ENCODE data around the gene SLC35F1.
"Not testable (repeated sequence)": the region's sequence is repeated elsewhere in the genome, so short reads cannot be mapped to it uniquely, and the experiment has no call there.

SLC35F1 gene

DNA sequence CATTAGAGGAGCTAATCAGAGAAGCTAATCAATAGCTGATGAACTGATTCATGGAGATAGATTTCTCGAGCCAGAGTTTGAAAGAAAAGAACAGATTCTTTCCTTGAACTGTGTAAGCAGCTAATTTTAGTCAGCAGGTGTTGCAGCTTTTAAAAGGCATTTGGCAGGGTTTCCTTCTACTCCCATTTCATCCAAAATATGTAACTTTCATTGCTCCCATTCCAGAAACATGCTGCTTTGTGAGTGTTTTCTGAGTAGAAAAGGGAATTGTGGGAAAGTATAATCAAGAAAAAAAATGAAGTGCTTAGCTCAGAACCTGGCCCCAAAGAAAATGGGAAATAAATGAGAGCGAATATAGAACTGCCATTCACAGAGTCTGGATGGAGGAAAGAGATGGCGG, 20.8 kb downstream of the SLC35F1 start:
- no peak for DNase-seq (ENCODE audit: low read depth in 2 of 2)

GRCh38 chr6:117928833-117929232, 21.8 kb downstream of the SLC35F1 start:
- DNase-seq (ENCODE audit: low read depth in 2 of 2) = no peak

DNA sequence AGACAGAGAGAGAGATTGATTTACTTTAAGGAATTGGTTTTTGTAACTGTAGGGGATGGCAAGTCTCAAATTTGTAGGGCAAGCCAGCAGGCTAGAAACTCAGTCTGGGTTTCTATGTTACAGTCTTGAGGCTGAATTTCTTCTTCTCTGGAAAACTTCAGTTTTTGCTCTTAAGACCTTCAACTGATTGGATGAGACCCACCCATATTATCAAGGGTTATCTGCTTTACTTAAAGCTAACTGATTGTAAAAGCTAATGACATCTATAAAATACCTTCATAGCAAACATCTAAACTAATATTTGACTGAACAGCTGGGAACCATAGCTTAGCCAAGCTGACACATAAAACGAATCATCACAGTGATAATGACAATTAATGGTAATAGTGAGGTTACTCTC, 22.4 kb downstream of the SLC35F1 start:
- no peak for DNase-seq (ENCODE audit: low read depth in 2 of 2)

DNA sequence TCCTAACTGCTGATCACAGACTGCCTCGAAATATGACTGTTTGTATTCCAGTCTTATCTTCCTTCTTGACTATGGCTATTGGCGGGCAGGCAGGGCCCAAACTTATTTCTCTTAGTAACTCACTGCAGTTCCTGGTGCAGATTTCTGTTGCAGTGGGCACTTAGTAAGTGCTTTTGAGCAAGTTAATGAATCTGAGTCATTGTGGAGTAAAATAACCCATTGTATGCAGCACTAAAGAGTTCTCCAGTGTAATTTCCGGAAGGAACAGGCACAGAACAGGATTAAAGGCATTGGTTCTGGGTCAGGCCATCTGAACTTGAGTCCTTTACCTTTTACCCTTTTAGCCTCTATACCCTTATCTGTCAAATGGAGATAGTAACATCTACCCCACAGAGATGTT, 23.6 kb downstream of the SLC35F1 start:
- DNase-seq (ENCODE audit: low read depth in 2 of 2) = no peak

- DNase-seq (ENCODE audit: low read depth in 2 of 2) = no peak
These were observed 24.9 kb downstream of the SLC35F1 start for GRCh38 chr6:117932001-117932400.

- no peak for DNase-seq (ENCODE audit: low read depth in 2 of 2)
These were observed 25.6 kb downstream of the SLC35F1 start for GRCh38 chr6:117932676-117933075.

GRCh38 chr6:117933471-117933870, 26.4 kb downstream of the SLC35F1 start:
- no peak for DNase-seq (ENCODE audit: low read depth in 2 of 2)

- DNase-seq (ENCODE audit: low read depth in 2 of 2) = no peak
These were observed 31.4 kb downstream of the SLC35F1 start for GRCh38 chr6:117938311-117938995.

GRCh38 chr6:117947234-117947633, 40.2 kb downstream of the SLC35F1 start:
- DNase-seq (ENCODE audit: low read depth in 2 of 2) = no peak

DNA sequence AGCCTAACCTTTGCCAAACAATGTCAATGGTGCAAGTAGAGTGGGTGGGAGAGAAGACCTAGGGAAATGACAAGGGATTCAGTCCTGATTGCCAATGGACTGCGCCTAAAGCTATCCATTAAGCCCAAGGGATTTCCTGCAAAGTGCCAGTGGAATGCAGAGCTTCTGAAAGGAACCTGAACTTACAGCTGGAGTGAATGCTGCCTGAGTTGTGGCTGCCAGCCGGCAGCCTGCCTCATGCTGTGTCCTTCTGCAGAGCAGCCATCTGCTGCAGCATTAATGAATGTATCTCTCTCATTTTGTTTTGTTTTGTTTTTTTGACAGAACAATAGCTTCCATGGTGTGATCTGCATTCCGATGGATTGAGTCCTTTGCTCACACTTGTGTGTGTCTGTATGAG, 44.7 kb downstream of the SLC35F1 start:
- no peak for DNase-seq (ENCODE audit: low read depth in 2 of 2)

DNA sequence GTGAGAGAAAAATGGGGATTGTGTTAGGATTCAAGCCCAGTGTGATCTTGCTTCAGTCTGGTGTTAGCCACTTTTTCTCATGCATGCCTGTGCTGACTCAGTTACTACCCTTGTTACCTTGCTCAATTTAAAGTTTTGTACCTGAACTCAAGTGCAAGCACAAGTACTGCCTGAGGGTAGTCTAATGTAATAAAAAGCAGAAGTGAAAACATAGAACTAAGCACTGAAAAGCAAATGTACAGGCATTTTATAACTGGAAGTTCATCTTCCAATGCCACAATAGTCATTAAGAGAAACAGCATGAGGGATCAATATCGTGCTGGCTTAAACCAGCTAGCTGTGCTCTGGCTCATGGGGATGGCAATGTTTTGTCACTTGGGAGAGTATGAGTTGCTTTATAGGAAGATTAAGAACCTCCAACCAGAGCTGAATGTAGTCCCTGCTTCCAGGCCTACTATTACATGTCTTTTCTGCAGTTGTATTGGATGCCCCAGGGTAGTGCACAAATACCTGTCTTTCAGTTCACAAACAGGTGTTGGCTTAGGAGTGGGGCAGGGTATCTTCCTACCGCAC, 48.7 kb downstream of the SLC35F1 start:
- DNase-seq (ENCODE audit: low read depth in 2 of 2) = no peak

GRCh38 chr6:117956386-117956785, 49.3 kb downstream of the SLC35F1 start:
- DNase-seq (ENCODE audit: low read depth in 2 of 2) = no peak

GRCh38 chr6:117958536-117958935, 51.5 kb downstream of the SLC35F1 start:
- DNase-seq (ENCODE audit: low read depth in 2 of 2) = no peak

- no peak for DNase-seq (ENCODE audit: low read depth in 2 of 2)
These were observed 53.8 kb downstream of the SLC35F1 start for GRCh38 chr6:117960877-117961276.

DNA sequence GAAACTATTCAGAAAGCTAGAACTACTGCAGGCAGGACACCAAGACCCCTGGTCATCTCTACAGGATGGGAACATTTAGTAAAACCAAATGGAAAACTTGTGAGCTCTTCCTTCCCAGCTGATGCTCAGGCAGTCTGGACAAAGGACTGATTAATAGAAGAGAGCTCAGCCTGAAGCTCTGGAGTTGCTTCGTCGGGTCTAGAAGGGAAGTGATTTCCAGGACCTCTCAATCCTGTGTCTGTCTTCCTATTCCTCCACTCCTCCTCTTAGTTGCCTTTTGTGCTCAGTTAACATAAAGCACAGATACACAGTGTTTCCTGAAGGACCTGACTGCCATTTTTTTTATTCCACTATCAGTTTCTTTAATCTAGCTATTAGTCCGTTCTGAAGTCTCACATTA, 54.2 kb downstream of the SLC35F1 start:
- DNase-seq (ENCODE audit: low read depth in 2 of 2) = no peak

DNA sequence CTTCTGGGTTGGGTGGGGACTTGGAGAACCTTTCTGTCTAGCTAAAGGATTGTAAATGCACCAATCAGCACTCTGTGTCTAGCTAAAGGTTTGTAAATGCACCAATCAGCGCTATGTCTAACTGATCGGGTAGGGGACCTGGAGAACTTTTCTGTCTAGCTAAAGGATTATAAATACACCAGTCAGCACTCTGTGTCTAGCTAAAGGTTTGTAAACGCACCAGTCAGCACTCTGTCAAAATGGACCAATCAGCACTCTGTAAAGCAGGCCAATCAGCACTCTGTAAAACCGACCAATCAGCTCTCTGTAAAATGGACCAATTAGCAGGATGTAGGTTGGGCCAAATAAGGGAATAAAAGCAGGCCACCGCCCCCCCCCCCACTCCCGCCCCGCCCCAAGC, 58.7 kb downstream of the SLC35F1 start:
- DNase-seq (ENCODE audit: low read depth in 2 of 2) = not testable (repeated sequence)

DNA sequence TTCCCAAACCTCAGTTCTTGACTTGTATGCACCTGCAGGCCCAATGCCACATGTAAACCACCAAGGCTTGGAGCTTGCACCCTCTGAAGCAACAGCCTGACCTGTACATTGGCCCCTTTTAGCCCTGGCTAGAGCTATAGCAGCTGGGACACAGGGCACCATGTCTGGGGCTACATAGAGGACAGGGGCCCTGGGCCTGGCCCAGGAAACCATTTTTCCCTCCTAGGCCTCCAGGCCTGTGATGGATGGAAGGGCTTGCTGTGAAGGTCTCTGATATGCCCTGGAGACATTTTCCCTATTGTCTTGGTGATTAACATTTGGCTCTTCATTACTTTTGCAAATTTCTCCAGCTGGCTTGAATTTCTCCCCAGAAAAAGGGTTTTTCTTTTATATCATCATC, 64.6 kb downstream of the SLC35F1 start:
- no peak for DNase-seq (ENCODE audit: low read depth in 2 of 2)

DNA sequence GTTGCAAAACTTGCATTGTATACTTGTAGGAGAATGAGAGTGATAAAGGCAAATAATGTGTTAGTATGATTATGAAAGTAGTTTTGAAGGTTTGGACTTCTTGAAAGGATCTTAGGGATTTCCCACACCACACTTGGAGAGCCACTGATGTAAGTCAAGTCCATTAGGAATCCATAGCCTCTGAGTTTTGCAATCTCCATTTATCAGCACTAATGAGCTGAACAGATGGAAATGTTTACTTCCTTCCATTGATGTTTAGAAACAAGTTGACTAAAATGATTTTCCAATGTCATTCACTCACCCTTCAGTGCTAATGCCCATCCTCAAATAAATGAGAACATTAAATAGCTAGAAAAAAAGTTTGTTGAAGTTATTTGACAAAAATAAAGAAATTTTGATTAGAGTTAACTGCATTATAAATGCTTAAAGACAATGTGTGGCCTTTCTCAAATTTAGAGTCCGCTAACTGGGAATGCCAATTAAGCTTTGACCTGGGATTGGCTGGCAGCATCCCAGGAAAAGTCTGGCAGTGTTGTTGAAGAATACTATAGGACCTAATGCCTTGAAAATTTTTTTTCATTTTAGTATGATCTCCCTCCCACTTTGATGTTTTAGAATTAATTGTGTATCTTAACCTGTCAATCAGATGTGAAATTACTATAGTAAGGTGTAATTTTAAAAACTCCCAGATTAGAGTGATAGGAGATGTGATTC, 68.0 kb downstream of the SLC35F1 start:
- no peak for DNase-seq (ENCODE audit: low read depth in 2 of 2)

DNA sequence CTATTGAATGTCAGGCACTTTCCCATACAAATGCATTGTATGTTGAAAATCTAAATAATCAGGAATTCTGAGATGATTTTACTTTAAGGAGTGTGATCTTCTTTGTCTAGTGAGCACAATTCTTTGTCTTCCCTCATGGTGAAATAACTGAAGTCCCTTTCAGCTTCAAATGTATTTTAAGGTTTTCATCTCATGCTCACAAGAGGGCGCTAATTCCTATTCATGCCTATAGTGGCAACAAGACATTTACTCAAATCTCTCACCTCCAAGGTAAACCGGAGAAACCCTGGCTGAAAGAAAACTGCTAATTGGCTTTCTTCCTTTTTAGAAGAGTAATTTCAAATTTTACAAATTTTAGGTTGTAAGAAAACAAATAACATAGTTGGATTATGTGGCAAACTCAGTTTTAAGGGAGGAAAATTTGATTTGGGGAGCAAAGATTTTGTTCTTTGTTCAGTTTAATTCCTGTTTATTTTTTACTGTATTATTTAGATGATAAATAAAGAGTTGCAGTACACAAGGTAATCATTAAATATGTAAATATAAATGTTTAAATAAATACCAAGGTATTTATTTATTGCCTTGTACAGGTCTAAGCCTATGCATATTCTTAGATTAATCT, 69.1 kb downstream of the SLC35F1 start:
- no peak for DNase-seq (ENCODE audit: low read depth in 2 of 2)

DNA sequence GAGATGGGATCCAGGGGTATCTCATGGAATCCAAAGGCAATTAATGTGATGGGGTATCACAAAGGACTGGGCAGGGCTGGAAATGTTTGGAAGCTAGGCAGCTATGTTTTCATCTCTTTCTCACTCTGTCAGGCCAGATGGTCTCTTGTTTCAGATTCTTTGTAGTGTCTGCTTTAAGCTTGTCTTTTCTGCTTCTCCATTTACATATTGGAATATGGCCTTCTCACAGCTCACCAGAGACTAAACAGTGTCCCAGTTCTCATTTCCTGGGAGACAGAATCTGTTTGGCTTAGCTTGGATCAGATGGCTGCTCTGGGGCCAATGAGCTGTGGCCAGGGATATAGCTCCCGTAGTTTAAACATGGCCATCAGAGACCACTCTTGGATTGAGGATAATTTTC, 78.9 kb downstream of the SLC35F1 start:
- DNase-seq (ENCODE audit: low read depth in 2 of 2) = no peak

GRCh38 chr6:117986396-117986795, 79.3 kb downstream of the SLC35F1 start:
- DNase-seq (ENCODE audit: low read depth in 2 of 2) = no peak

- no peak for DNase-seq (ENCODE audit: low read depth in 2 of 2)
These were observed 82.0 kb downstream of the SLC35F1 start for GRCh38 chr6:117989086-117989485.

DNA sequence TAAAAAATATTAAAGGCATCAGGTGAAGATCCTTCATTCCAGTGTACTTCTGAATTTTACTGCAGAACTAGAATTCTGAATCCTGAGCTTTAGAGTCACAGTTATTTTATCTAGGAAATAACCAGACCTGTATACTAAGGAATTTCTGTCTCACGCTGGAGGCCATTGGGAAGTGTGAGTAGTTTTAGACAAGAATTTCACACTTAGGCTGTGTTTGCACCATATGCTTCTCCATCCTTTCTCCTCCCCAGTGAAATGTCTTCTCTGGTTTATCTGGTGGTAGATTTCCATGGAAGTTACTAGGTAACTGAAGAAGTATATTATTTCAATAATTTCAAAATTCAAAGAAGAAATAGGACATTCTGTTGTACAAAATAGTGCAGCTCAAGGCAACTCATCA, 83.1 kb downstream of the SLC35F1 start:
- no peak for DNase-seq (ENCODE audit: low read depth in 2 of 2)
